ENCODE results near the gene CLDN4. TPM values are rescaled to one million over a fixed set of nuclear protein-coding genes. Genes with fewer than 3 reads are reported as not detected.
A peak's percentile ranks its signal among the peaks of the same experiment; 100 is the strongest.

The CLDN4 gene
- total RNA-seq, 2 donors from 2014 or later, result 162 to 216 TPM

- Histone ChIP-seq H3K27ac (peak overlapping the region in 1 of 2 donors; percentile 20), H3K4me3 (no peak overlapping the region), H3K4me1 (replicated peaks) (no peaks in the 10 kb centered on the region), H3K36me3 (no peaks in the 10 kb centered on the region), H3K9me3 (no peaks in the 10 kb centered on the region), H3K27me3 (replicated peaks; ENCODE audit: insufficient read depth) (no peaks in the 10 kb centered on the region)
- 76% methylated on average over 4 of the region's 4 CpGs for WGBS
- DNase-seq (ENCODE audit: low spot score), result no peak
- intact Hi-C loops (cut with DNase I), result loop anchor here (5.0 to 10.0 kb wide), 2 partner anchors 108 to 246 kb away; no protein-coding TSS in a partner anchor
- TF ChIP-seq CTCF (IDR thresholded peaks at IDR 0.05) (no peak), POLR2AphosphoS5 (IDR thresholded peaks at IDR 0.05) (no peak), POLR2A (IDR thresholded peaks at IDR 0.05) (no peak)
These were observed 20.0 kb downstream of the CLDN4 start for GRCh38 chr7:73850781-73851207.

- Histone ChIP-seq H3K27me3 (replicated peaks; ENCODE audit: insufficient read depth) (no peaks in the 10 kb centered on the region), H3K4me1 (replicated peaks) (no peaks in the 10 kb centered on the region), H3K27ac (peak overlapping the region in 1 of 2 donors; percentile 20), H3K36me3 (no peaks in the 10 kb centered on the region), H3K4me3 (no peak overlapping the region), H3K9me3 (no peaks in the 10 kb centered on the region)
- peak; percentile 37 for TF ChIP-seq POLR2AphosphoS5 (IDR thresholded peaks at IDR 0.05)
- no peak for TF ChIP-seq CTCF (IDR thresholded peaks at IDR 0.05)
- intact Hi-C loops (cut with DNase I), result loop anchor here (5.0 to 10.0 kb wide), 2 partner anchors 109 to 247 kb away; no protein-coding TSS in a partner anchor
- DNase-seq (ENCODE audit: low spot score), result no peak
- WGBS, result 44% methylated on average over 8 of the region's 8 CpGs
These were observed 20.9 kb downstream of the CLDN4 start for GRCh38 chr7:73851410-73852338.

- H3K4me3 ChIP-seq, result no peak overlapping the region
- WGBS, result 70% methylated on average over 5 of the region's 5 CpGs
- H3K9me3 ChIP-seq, result no peaks in the 10 kb centered on the region
- TF ChIP-seq CTCF (IDR thresholded peaks at IDR 0.05), result no peak
- TF ChIP-seq POLR2A (IDR thresholded peaks at IDR 0.05), result no peak
- TF ChIP-seq POLR2AphosphoS5 (IDR thresholded peaks at IDR 0.05), result no peak
- no peaks in the 10 kb centered on the region for H3K36me3 ChIP-seq
- no peak overlapping the region for H3K27ac ChIP-seq
- no peak for DNase-seq (ENCODE audit: low spot score)
- H3K27me3 ChIP-seq (replicated peaks; ENCODE audit: insufficient read depth), result no peaks in the 10 kb centered on the region
- intact Hi-C loops (cut with DNase I), result loop anchor here (5.0 to 10.0 kb wide), 2 partner anchors 110 to 248 kb away; no protein-coding TSS in a partner anchor
- no peaks in the 10 kb centered on the region for H3K4me1 ChIP-seq (replicated peaks)
These were observed 21.7 kb downstream of the CLDN4 start for GRCh38 chr7:73852500-73852899.

GRCh38 chr7:73856941-73857340 is 26.1 kb downstream of the CLDN4 start:
- intact Hi-C loops (cut with DNase I), result loop anchor here (10.0 kb wide), 1 partner anchor 252 kb away; no protein-coding TSS in a partner anchor

More at GRCh38 chr7:73856941-73857340, 26.1 kb downstream of the CLDN4 start:
- DNase-seq (ENCODE audit: low spot score), result no peak
- Histone ChIP-seq H3K9me3 (no peaks in the 10 kb centered on the region), H3K27me3 (replicated peaks; ENCODE audit: insufficient read depth) (no peaks in the 10 kb centered on the region), H3K4me3 (no peak overlapping the region), H3K4me1 (replicated peaks) (no peaks in the 10 kb centered on the region), H3K36me3 (no peaks in the 10 kb centered on the region), H3K27ac (no peak overlapping the region)
- TF ChIP-seq CTCF (IDR thresholded peaks at IDR 0.05) (no peak), POLR2A (IDR thresholded peaks at IDR 0.05) (no peak), POLR2AphosphoS5 (IDR thresholded peaks at IDR 0.05) (no peak)
- 51% methylated on average over 3 of the region's 3 CpGs for WGBS
